Body of pancreas (tissue), 4 donors: Measurements from ENCODE around the gene CROCC2.

Source experiments
- CTCF ChIP-seq, 7 experiments: fragments of 450-650 bp in 4 of 7; fragments of 200-600 bp in 3 of 7; sonication (generic) in 3 of 7; IDR thresholded peaks; one replicate each; pipeline ENCODE4 v1.5.1; 2016 to 2019; ENCODE audit warnings: antibody characterized with exemption in 7 of 7
- POLR2A ChIP-seq, 3 donors: fragments of 450-650 bp; IDR thresholded peaks; one replicate each; pipeline ENCODE4 v1.6.1; 2016; ENCODE audit warnings: antibody characterized with exemption in 3 of 3, mild to moderate bottlenecking in 2 of 3

DNA sequence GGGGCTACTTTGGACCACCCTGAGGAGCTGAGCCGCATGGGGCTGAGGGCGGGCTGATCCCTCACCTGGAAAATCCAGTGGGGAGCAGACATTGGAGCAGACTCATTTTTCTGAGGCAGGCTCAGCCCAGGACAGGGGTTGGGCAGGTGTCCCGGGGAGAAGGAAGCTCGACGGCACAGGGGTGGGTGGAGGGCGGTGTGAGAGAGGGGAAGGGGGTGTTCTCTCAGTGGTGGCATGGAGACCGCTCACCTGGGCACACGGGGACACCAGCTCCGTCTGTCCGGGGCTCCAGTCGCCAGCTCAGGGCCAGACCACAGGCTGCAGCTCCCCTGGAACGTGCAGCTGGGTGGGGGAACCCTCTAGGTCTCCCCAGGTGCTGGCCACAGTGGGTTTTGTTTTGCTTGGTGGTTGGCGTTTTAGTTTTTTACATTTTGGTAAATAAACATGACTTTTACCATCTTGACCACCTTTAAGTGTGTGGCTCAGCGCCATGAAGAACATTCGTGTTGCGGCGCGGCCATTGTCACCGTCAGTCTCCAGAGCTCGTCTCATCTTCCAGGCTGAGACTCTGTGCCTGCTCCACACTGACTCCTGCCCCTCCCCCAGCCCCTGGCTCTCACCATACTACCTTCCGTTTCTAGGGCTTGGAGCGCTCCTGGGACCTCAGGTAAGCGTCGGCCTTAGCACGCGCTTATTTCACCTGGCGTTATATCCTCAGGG is 5.8 kb upstream of the CROCC2 start:
- TF ChIP-seq CTCF (IDR thresholded peaks at IDR 0.05) (no peak), POLR2A (IDR thresholded peaks at IDR 0.05) (no peak)
